NCI-H82 (cell line): Measurements from ENCODE around the gene F13A1.

Source experiments
- DNase-seq: peaks from one replicate; lab custom pipeline; 2025; lab: John Stamatoyannopoulos, UW

Gene F13A1

GRCh38 chr6:6319952-6320811 is at the start of gene F13A1:
Gene F13A1 (minus strand): TSS chr6:6320662. CDS start chr6:6318664, 1,998 bp downstream.
- no peak for DNase-seq

GRCh38 chr6:6368684-6369052 is 48.2 kb upstream of the F13A1 start:
- DNase-seq = no peak

- no peak for DNase-seq
Measured at GRCh38 chr6:6368040-6368683, 47.7 kb upstream of the F13A1 start.

- DNase-seq = peak; percentile 28
Measured at GRCh38 chr6:6366803-6367202, 46.3 kb upstream of the F13A1 start.

- no peak for DNase-seq
Measured at GRCh38 chr6:6365242-6365641, 44.8 kb upstream of the F13A1 start.

- DNase-seq = no peak
Measured at GRCh38 chr6:6362056-6362840, 41.8 kb upstream of the F13A1 start.

GRCh38 chr6:6357530-6357929 is 37.1 kb upstream of the F13A1 start:
- no peak for DNase-seq

- peak; percentile 11 for DNase-seq
Measured at GRCh38 chr6:6357032-6357431, 36.6 kb upstream of the F13A1 start.

- DNase-seq = no peak
Measured at GRCh38 chr6:6352772-6353171, 32.3 kb upstream of the F13A1 start.

GRCh38 chr6:6351511-6352025 is 31.1 kb upstream of the F13A1 start:
- DNase-seq = no peak

- DNase-seq = no peak
Measured at GRCh38 chr6:6350696-6351095, 30.2 kb upstream of the F13A1 start.

GRCh38 chr6:6348256-6348655 is 27.8 kb upstream of the F13A1 start:
- DNase-seq = no peak

- no peak for DNase-seq
Measured at GRCh38 chr6:6346427-6347023, 26.1 kb upstream of the F13A1 start.

- no peak for DNase-seq
Measured at GRCh38 chr6:6333501-6333900, 13.0 kb upstream of the F13A1 start.

- DNase-seq = no peak
Measured at GRCh38 chr6:6332811-6333244, 12.4 kb upstream of the F13A1 start.

GRCh38 chr6:6331946-6332601 is 11.6 kb upstream of the F13A1 start:
- no peak for DNase-seq

- no peak for DNase-seq
Measured at GRCh38 chr6:6331393-6331792, 10.9 kb upstream of the F13A1 start.

GRCh38 chr6:6330407-6330806 is 9.9 kb upstream of the F13A1 start:
- DNase-seq = no peak

GRCh38 chr6:6328451-6328850 is 8.0 kb upstream of the F13A1 start:
- no peak for DNase-seq

GRCh38 chr6:6323352-6323751 is 2.9 kb upstream of the F13A1 start:
- DNase-seq = no peak

GRCh38 chr6:6320901-6321300 is 439 bp upstream of the F13A1 start:
- DNase-seq = no peak
